Panc1 (cell line): ENCODE data around the gene PRR36. TPM values are rescaled to one million over a fixed set of nuclear protein-coding genes. Genes with fewer than 3 reads are reported as not detected.

Experiments used
- ATAC-seq: fragments of 200-7000 bp; cut with Tn5 transposase; 2 replicates; pipeline ENCODE4 v1.9.1; 2020; ENCODE audit warnings: mild to moderate bottlenecking, moderate library complexity
- BruUV-seq: library from RNA; stranded (reverse); fragments of 400-500 nt; replicated peaks from 2 replicates; lab custom pipeline; 2021; lab: Mats Ljungman, UMichigan
- CTCF ChIA-PET: fragments of 300-600 bp; sonication (Branson Sonifier 250); formaldehyde crosslinking; loops from one replicate; lab custom pipeline; 2022; ENCODE audit warnings: antibody characterized with exemption; lab: Charles Lee
- POLR2A ChIA-PET: fragments of 300-600 bp; sonication (Branson Sonifier 250); formaldehyde crosslinking; loops from one replicate; lab custom pipeline; 2022; ENCODE audit warnings: antibody characterized with exemption; lab: Charles Lee
- DNase-seq: peaks from one replicate; pipeline ENCODE4 v3.0.0-alpha.2; 2010; ENCODE audit warnings: low read depth, low spot score
- H3K27ac ChIP-seq: 2 replicates; pipeline ENCODE4 v1.5.1; 2011; ENCODE audit warnings: mild to moderate bottlenecking, low read length, inconsistent platforms
- H3K27me3 ChIP-seq: fragments of 200-500 bp; sonication (Bioruptor generic); 2 replicates; pipeline ENCODE4 v1.6.0; 2014; ENCODE audit warnings: low read length, inconsistent platforms; ENCODE audit not compliant: control insufficient read depth, insufficient read depth
- H3K36me3 ChIP-seq: fragments of 200-500 bp; sonication (Bioruptor generic); 2 replicates; pipeline ENCODE4 v1.5.1; 2014; ENCODE audit warnings: inconsistent platforms, mild to moderate bottlenecking, low read length, moderate library complexity; ENCODE audit not compliant: control insufficient read depth, insufficient read depth
- H3K4me1 ChIP-seq: 2 replicates; pipeline ENCODE4 v1.5.1; 2011; ENCODE audit warnings: inconsistent platforms, mild to moderate bottlenecking, low read length, moderate library complexity; ENCODE audit not compliant: control insufficient read depth, insufficient read depth
- H3K4me3 ChIP-seq, 2 experiments: 2 replicates each; pipeline ENCODE4 v1.5.1; 2011 to 2012; ENCODE audit warnings: low read depth in 2 of 2, low read length in 2 of 2, mild to moderate bottlenecking in 2 of 2, inconsistent platforms in 1 of 2, moderate library complexity in 1 of 2
- H3K9me3 ChIP-seq: fragments of 200-500 bp; sonication (Bioruptor generic); 2 replicates; pipeline ENCODE4 v1.5.1; 2014; ENCODE audit warnings: low read depth, mild to moderate bottlenecking, inconsistent platforms, low read length, moderate library complexity; ENCODE audit not compliant: control insufficient read depth, insufficient read depth
- CTCF ChIP-seq: fragments of 450-650 bp; IDR thresholded peaks from 2 replicates; pipeline ENCODE4 v1.5.1; 2017; ENCODE audit warnings: mild to moderate bottlenecking
- POLR2AphosphoS5 ChIP-seq: IDR thresholded peaks from 2 replicates; pipeline ENCODE4 v1.6.1; 2012; ENCODE audit warnings: mild to moderate bottlenecking, low read depth, low read length, moderate library complexity
- SIN3A ChIP-seq: IDR thresholded peaks from 2 replicates; pipeline ENCODE4 v1.6.1; 2012; ENCODE audit warnings: low read depth, mild to moderate bottlenecking, low read length, moderate library complexity, borderline replicate concordance; ENCODE audit not compliant: insufficient read depth
- TCF7L2 ChIP-seq: IDR thresholded peaks from 2 replicates; pipeline ENCODE4 v1.6.1; 2011; ENCODE audit warnings: mild to moderate bottlenecking, low read depth, low read length, inconsistent platforms
- in situ Hi-C: cut with HindIII; loops from 2 replicates; pipeline ENCODE4 v1.10.0; 2016; ENCODE audit warnings: low sequenced_read_pairs, low pct_unique_long_range_greater_than_20kb
- intact Hi-C: fragments of 100-400 bp; cut with micrococcal nuclease; formaldehyde crosslinking; loops from one replicate; pipeline ENCODE4 v1.10.0; 2022; ENCODE audit not compliant: unreplicated experiment
- total RNA-seq: library from RNA; stranded (reverse); gene quantifications from one replicate; pipeline ENCODE4 v1.2.1, GENCODE V29; 2021; ENCODE audit not compliant: unreplicated experiment
- TF ChIP-seq, protein P1 (sequence below), 2 experiments: IDR thresholded peaks; 2 replicates each; pipeline ENCODE4 v1.6.1; 2011 to 2012; ENCODE audit warnings: low read depth in 2 of 2, control low read depth in 1 of 2, low read length in 1 of 2, mild to moderate bottlenecking in 1 of 2, moderate library complexity in 1 of 2; ENCODE audit not compliant: insufficient read depth in 1 of 2

Gene PRR36
- total RNA-seq, 1 experiment from 2014 or later, result 3.7 TPM

DNA sequence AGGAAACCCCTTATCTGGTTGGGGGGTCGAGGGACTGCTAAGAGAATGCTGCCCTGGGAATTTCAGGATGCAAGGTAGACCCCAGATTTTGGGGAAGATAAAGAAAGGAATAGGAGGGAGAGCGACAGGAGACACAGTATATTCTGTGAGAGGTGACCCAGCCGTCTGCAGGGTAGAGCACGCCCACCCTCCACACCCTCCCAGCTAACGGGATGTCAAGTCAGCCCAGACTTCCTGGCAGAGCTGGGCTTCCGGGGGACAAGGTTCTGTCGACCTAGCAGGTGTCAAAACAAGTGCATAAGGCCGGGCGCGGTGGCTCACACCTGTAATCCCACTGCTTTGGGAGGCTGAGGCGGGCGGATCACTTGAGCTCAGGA is 695 bp upstream of the PRR36 start:
- Histone ChIP-seq H3K27me3 (no peaks in the 10 kb centered on the region), H3K4me3 (peak overlapping the region; percentile 45 to 49), H3K27ac (no peak overlapping the region), H3K4me1 (no peaks in the 10 kb centered on the region), H3K9me3 (no peaks in the 10 kb centered on the region), H3K36me3 (no peaks in the 10 kb centered on the region)
- no TSS peak for BruUV-seq
- CTCF ChIA-PET, result interaction anchor here (0.6 kb wide), 2 partner anchors 8 to 354 kb away, joined by 4 to 5 read pairs; no protein-coding TSS in a partner anchor
- TF ChIP-seq POLR2AphosphoS5 (no peak), CTCF (no peak), TCF7L2 (no peak), SIN3A (no peak)
- TF ChIP-seq, protein P1, sequence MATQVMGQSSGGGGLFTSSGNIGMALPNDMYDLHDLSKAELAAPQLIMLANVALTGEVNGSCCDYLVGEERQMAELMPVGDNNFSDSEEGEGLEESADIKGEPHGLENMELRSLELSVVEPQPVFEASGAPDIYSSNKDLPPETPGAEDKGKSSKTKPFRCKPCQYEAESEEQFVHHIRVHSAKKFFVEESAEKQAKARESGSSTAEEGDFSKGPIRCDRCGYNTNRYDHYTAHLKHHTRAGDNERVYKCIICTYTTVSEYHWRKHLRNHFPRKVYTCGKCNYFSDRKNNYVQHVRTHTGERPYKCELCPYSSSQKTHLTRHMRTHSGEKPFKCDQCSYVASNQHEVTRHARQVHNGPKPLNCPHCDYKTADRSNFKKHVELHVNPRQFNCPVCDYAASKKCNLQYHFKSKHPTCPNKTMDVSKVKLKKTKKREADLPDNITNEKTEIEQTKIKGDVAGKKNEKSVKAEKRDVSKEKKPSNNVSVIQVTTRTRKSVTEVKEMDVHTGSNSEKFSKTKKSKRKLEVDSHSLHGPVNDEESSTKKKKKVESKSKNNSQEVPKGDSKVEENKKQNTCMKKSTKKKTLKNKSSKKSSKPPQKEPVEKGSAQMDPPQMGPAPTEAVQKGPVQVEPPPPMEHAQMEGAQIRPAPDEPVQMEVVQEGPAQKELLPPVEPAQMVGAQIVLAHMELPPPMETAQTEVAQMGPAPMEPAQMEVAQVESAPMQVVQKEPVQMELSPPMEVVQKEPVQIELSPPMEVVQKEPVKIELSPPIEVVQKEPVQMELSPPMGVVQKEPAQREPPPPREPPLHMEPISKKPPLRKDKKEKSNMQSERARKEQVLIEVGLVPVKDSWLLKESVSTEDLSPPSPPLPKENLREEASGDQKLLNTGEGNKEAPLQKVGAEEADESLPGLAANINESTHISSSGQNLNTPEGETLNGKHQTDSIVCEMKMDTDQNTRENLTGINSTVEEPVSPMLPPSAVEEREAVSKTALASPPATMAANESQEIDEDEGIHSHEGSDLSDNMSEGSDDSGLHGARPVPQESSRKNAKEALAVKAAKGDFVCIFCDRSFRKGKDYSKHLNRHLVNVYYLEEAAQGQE (IDR thresholded peaks at IDR 0.05; ENCODE audit: insufficient read depth in 1 of 2, low read depth in 2 of 2, low read length in 1 of 2), result no peak
- intact Hi-C loops (no loop called here), in situ Hi-C loops (no loop called here)
- no peak for DNase-seq
- POLR2A ChIA-PET, result interaction anchor here (0.7 kb wide), 1 partner anchor 9 kb away, joined by 5 read pairs; no protein-coding TSS in a partner anchor
- no peak for ATAC-seq

DNA sequence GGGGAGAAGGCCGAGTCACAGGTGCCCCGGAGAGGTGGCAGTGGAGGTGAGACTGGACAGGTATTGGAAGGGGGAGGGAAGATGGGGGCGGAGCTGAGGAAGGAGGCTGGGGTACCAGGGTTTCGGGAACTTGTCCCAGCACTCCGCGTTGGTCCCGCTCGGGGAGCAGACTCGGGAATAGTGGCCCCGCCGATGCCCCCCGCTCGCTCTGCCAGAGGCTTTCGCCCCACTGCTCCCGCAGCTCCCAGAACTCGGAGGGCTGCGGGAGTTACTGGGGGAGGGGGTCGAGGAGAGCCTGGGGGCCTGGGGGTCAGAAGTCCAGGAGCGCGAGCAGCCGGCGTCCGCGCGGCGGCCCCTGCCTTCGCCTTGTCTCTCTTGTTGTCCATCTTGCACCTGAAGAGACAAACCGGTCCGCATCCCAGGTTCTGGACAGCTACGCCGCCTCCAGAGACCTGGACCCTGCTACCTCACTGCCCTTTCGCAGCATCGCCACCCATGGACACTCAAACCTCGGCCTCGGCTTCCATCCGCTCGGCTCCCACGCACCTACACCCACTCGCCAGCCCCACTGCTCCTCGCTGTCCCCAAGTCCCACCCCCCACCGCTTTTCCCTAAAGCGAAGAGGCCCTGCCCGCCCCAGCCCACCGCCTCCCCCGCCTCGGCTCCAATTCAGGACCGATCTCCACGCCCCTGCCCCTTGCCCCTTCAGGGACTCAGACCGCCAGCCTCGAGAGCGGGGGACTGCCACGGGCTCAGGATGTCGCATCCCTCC is 700 bp downstream of the PRR36 start:
- intact Hi-C loops, result no loop called here
- POLR2A ChIA-PET, result no interaction called here

More for the DNA sequence above, 700 bp downstream of the PRR36 start:
- in situ Hi-C loops, result no loop called here
- no peaks in the 10 kb centered on the region for H3K27me3 ChIP-seq
- CTCF ChIA-PET, result no interaction called here
- H3K4me1 ChIP-seq, result no peaks in the 10 kb centered on the region
- DNase-seq (no peak), ATAC-seq (no peak)
- no peak overlapping the region for H3K27ac ChIP-seq
- no peaks in the 10 kb centered on the region for H3K9me3 ChIP-seq
- no TSS peak for BruUV-seq
- no peak for TF ChIP-seq POLR2AphosphoS5
- TF ChIP-seq TCF7L2, result no peak
- TF ChIP-seq SIN3A, result no peak
- no peak for TF ChIP-seq CTCF
- TF ChIP-seq, protein P1 (IDR thresholded peaks at IDR 0.05; ENCODE audit: insufficient read depth in 1 of 2, low read depth in 2 of 2, low read length in 1 of 2), result no peak
- H3K4me3 ChIP-seq, result peak overlapping the region; percentile 45 to 47
- H3K36me3 ChIP-seq, result no peaks in the 10 kb centered on the region
